ENCODE data around the gene PIP5KL1. TPM values are rescaled to one million over a fixed set of nuclear protein-coding genes. Genes with fewer than 3 reads are reported as not detected.

The PIP5KL1 gene
- total and polyA plus RNA-seq, 8 donors: 0.80 to 2.5 (median 1.2) TPM

DNA sequence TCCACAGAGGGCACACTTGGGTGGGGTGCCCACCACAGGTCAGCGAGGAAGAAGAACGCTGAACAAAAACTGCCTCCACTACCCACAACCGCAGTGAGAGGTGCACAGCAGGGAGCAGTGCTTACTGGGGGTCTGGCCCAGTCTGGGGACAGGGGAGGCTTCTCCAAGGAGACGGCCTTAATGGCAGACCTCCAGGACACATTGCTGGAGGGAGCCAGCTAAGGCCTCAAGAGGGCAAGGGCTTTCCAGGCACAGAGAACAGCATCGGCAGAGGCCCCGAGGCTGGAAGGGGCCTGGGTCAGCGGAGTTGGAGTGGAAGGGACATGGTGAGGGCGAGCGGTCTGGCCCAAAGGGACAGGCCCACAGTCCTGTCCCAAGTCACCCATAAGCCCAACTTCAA lies 15.4 kb upstream of the PIP5KL1 start:
- H3K4me3 ChIP-seq: no peak overlapping the region
- no peaks in the 10 kb centered on the region for H3K27me3 ChIP-seq
- DNase-seq (peak in 2 of 6 donors; percentile 32 to 53), ATAC-seq (no peak), FAIRE-seq (no peak)
- H3K9me3 ChIP-seq: no peaks in the 10 kb centered on the region
- intact Hi-C loops (cut with DNase I): no loop called here
- no peak overlapping the region for H3K27ac ChIP-seq
- TF ChIP-seq, protein P1, sequence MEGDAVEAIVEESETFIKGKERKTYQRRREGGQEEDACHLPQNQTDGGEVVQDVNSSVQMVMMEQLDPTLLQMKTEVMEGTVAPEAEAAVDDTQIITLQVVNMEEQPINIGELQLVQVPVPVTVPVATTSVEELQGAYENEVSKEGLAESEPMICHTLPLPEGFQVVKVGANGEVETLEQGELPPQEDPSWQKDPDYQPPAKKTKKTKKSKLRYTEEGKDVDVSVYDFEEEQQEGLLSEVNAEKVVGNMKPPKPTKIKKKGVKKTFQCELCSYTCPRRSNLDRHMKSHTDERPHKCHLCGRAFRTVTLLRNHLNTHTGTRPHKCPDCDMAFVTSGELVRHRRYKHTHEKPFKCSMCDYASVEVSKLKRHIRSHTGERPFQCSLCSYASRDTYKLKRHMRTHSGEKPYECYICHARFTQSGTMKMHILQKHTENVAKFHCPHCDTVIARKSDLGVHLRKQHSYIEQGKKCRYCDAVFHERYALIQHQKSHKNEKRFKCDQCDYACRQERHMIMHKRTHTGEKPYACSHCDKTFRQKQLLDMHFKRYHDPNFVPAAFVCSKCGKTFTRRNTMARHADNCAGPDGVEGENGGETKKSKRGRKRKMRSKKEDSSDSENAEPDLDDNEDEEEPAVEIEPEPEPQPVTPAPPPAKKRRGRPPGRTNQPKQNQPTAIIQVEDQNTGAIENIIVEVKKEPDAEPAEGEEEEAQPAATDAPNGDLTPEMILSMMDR (IDR thresholded peaks at IDR 0.05): no peak
- WGBS, 2 donors: 88 to 93% methylated on average over 9 of the region's 9 CpGs
- H3K36me3 ChIP-seq: peaks cover 3 to 36% (median 13%) of the 10 kb centered on the region in 3 donors
- H3K4me1 ChIP-seq: peaks cover 11 to 15% (median 14%) of the 10 kb centered on the region in 3 donors

DNA sequence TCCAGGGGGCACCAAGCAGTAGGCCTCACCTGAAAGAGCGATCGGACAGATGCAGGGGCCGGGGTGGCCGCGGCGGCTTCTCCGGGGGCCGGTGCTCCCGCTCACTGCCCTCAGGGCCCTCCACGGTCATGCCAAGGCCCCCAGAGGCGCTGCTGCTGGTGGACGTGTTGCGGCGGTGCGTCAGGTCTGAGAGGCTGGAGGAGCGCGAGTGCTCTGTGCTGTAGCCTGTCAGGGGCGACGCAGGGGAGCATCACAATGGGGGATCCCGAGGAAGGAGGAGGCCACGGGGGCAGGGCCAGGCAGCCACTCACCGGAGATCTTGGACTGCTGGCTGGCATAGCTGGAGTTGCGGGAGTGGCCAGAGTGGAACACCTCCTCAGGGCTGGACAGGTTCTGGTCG lies 14.8 kb upstream of the PIP5KL1 start:
- ATAC-seq (no peak), DNase-seq (peak in 2 of 6 donors; percentile 40 to 77), FAIRE-seq (no peak)
- whole genome bisulfite sequencing, 2 donors: 93 to 95% methylated on average over 24 of the region's 24 CpGs
- TF ChIP-seq, protein P1 (IDR thresholded peaks at IDR 0.05): no peak
- intact Hi-C loops (cut with DNase I): no loop called here
- Histone ChIP-seq H3K36me3 (peaks cover 3 to 36% (median 13%) of the 10 kb centered on the region in 3 donors), H3K27me3 (no peaks in the 10 kb centered on the region), H3K9me3 (no peaks in the 10 kb centered on the region), H3K4me3 (no peak overlapping the region), H3K27ac (no peak overlapping the region), H3K4me1 (peaks cover 5 to 9% (median 8%) of the 10 kb centered on the region in 3 donors)

DNA sequence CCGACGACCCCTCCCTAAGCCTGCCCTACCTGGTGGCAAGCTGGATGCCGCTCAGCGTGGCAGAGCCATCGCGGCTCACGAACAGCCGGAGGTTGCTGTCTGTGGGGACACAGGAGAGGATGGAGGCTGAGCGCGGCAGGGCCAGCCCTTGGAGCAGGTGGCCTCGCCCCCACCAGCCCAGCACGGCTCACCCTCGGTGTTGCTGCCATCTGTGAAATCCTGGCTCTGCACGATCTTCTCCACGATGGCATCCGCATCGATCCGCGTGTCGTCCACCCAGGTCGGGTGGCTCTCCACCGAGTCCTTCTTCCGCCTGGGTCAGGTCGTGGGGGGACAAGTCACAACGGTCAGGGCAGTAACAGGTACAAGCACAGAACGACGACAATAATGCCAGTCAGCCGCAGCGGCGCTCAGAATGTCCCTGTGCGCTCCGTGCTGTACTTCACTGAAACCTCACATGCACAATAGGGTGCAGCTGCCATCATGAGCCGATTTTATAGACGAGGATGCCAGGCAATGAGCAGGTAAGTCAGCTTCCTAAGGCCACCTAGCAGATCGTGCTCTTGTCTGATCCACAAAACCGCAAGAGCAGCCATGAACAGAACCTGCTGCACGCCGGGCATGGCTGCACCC lies 14.1 kb upstream of the PIP5KL1 start:
- peak in 3 of 6 donors; percentile 38 to 75 (median 55) for DNase-seq
- no peak for ATAC-seq
- Histone ChIP-seq H3K4me3 (no peak overlapping the region), H3K9me3 (no peaks in the 10 kb centered on the region), H3K27ac (no peak overlapping the region), H3K36me3 (peaks cover 3 to 36% (median 13%) of the 10 kb centered on the region in 3 donors), H3K27me3 (no peaks in the 10 kb centered on the region), H3K4me1 (peaks cover 0 to 3% (median 2%) of the 10 kb centered on the region in 3 donors)
- 90 to 92% methylated on average over 38 of the region's 38 CpGs for WGBS, 2 donors
- TF ChIP-seq, protein P1 (IDR thresholded peaks at IDR 0.05): no peak
- intact Hi-C loops (cut with DNase I): loop anchor here in 2 of 3 donors (5.0 kb wide), 2 partner anchors 93 to 173 kb away; no protein-coding TSS in a partner anchor
- FAIRE-seq: no peak

DNA sequence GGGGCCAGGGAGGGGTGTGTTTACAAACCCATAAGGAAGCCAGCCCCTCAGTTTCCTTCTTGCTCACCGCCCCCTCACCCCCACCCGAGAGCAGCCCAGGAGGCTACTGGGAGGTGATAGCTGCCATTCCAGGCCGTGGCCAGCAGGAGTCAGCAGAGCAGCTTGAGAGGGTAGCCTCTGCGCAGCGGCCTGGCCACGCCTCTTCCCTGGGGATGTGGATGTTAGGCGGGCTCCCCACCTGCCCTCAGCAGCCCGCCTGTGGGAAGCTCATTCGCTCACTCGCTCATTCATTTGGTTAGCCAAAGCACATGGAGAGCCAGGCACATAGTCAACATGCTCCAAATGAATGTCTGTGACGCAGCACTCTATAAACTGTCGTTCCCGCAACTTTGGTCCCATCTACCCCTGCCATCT lies 13.2 kb upstream of the PIP5KL1 start:
- Histone ChIP-seq H3K4me1 (no peaks in the 10 kb centered on the region), H3K9me3 (no peaks in the 10 kb centered on the region), H3K27me3 (no peaks in the 10 kb centered on the region), H3K36me3 (peaks cover 3 to 36% (median 13%) of the 10 kb centered on the region in 3 donors), H3K27ac (no peak overlapping the region), H3K4me3 (no peak overlapping the region)
- ATAC-seq (peak; percentile 70 to 89 (median 86)), FAIRE-seq (no peak), DNase-seq (peak; percentile 73 to 92 (median 80))
- intact Hi-C loops (cut with DNase I): loop anchor here in 2 of 3 donors (5.0 kb wide), 2 partner anchors 94 to 174 kb away; no protein-coding TSS in a partner anchor
- TF ChIP-seq, protein P1 (IDR thresholded peaks at IDR 0.05): peak; percentile 45 to 77 (median 66)
- WGBS, 2 donors: 52 to 53% methylated on average over 13 of the region's 13 CpGs
